ENCODE results near the gene SCGB3A1.

SCGB3A1 gene

DNA sequence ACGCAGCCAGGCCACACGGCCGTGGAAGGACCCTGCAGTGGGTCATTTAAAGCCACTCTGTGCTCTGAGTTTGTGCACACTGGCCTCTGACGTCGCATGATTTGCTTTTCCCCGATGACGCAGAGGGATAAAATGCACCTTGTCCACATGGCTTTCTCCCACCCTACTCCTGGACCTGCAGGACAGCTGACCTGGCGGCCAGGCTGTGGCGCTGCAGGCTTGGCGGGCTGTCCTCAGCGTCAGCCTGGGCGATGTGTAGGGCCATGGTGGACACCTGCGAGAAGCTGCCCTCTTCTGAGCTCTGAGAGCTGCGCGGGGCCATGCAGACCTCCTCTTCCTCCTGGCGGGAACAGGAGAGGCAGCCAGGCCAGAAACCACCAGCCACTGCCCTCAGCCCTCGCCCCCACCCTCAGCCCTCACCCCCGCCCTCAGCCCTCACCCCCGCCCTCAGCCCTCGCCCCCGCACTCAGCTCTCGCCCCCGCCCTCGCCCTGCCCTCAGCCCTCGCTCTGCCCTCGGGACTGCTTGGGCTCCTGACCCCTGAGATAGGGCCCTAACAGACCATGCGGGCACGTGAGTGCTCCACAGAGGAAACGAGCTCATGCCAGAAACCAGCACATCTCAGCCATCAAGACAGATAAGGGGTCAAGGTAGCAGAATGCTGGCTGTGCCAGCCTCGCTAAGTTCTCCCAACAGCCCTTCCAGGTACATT, 20.0 kb upstream of the SCGB3A1 start:
- no peak overlapping the region for H3K4me3 ChIP-seq (ENCODE audit: control insufficient read depth, low read depth, low read length)
- TF ChIP-seq, protein P1, sequence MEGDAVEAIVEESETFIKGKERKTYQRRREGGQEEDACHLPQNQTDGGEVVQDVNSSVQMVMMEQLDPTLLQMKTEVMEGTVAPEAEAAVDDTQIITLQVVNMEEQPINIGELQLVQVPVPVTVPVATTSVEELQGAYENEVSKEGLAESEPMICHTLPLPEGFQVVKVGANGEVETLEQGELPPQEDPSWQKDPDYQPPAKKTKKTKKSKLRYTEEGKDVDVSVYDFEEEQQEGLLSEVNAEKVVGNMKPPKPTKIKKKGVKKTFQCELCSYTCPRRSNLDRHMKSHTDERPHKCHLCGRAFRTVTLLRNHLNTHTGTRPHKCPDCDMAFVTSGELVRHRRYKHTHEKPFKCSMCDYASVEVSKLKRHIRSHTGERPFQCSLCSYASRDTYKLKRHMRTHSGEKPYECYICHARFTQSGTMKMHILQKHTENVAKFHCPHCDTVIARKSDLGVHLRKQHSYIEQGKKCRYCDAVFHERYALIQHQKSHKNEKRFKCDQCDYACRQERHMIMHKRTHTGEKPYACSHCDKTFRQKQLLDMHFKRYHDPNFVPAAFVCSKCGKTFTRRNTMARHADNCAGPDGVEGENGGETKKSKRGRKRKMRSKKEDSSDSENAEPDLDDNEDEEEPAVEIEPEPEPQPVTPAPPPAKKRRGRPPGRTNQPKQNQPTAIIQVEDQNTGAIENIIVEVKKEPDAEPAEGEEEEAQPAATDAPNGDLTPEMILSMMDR (conservative IDR thresholded peaks at IDR 0.05; ENCODE audit: control insufficient read depth, insufficient read depth, low read depth, low read length) = no peak
- no peak for DNase-seq (ENCODE audit: low read depth)

DNA sequence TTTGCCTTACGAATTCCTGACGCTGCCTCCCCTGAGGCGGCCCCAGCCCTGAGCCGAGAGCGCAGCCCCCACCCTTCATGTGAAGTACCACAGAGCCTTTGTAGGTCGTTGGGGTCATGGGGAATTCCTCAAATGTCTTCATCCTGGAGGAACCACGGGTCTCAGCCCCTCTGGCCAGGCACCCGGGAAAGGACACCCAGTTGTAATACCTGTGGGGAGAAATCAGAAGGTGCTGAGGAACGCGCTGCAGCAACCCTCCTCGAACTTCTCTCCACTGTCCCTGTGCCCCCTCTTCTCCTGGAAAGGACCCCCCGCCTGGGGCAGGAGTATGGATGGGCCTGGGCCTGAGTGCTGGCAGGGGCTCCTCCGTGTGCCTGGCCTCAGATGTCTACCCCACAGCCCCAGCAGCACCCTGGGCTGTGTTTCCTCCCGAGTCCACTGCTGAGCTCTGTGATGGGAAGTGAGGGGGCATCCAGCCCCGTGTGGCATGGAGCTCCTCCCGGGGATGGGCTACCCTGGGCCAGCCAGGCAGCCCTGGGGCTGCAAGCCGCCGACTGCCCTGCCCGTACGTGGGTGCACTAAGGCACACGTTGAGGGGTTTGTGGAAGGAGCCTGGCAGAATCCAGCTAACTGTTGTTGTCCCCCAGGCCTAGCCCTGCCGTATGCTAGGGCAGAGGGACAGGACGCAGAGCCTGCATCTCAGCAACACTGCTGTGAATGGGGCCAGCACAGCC, 18.7 kb upstream of the SCGB3A1 start:
- TF ChIP-seq, protein P1 (conservative IDR thresholded peaks at IDR 0.05; ENCODE audit: control insufficient read depth, insufficient read depth, low read depth, low read length) = no peak
- no peak overlapping the region for H3K4me3 ChIP-seq (ENCODE audit: control insufficient read depth, low read depth, low read length)
- no peak for DNase-seq (ENCODE audit: low read depth)

DNA sequence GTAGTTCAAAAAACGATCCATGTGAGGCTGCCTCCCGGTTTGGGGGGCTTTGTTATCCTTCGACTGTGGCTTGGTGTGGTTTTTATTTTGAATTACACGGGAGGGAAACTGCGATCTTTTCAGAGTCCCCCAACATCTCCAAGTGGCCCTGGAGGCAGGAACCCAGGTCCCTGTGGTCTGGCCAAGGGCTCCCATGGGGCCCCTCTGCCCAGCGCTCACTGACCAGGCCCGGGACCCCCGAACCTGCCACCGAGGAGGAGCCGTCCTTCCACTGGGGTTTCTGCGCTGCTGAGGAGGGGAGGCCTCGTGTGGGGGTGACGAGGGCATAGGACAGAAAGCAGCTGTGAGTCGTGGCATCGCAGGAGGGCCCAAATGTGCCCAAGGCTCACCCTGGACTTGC, 18.1 kb upstream of the SCGB3A1 start:
- no peak for DNase-seq (ENCODE audit: low read depth)
- TF ChIP-seq, protein P1 (conservative IDR thresholded peaks at IDR 0.05; ENCODE audit: control insufficient read depth, insufficient read depth, low read depth, low read length) = no peak

DNA sequence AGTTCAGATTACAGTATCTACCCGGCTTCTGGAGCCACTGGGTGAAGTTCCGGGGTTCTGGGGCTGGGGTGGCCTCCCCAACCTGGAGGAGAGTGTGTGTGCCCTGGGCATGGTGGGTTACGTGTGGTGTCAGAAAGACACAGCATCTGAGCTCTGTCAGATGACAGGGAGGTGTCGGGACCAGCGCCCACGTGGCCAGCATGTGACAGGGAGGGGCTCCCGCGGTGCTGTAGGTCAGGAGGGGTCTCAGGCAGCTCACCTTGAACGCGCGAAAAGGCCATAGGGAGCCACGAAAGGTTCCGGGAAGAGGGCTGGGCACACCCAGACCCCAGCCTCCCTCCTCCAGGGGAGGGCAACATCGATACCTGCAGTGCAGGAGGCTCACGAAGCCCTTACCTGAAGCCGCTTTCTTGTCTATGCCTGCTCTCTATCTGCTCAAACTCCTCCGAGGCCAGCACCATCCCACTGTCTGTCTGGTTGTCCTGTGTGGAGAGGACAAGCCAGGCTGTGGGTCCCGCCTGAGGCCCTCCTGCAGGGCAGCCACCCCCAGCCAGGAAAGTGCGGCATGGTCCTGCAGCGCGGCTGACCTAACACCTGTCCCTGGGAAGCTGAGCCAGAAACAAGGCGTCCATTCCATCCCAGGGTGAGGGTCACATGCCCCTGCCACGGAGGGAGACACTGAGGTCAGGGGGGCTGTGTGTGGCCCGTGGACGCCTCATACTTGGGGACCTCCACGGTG, 17.4 kb upstream of the SCGB3A1 start:
- TF ChIP-seq, protein P1 (conservative IDR thresholded peaks at IDR 0.05; ENCODE audit: control insufficient read depth, insufficient read depth, low read depth, low read length) = no peak
- DNase-seq (ENCODE audit: low read depth) = no peak
- H3K4me3 ChIP-seq (ENCODE audit: control insufficient read depth, low read depth, low read length) = no peak overlapping the region

More for the DNA sequence above, 18.1 kb upstream of the SCGB3A1 start:
- no peak overlapping the region for H3K4me3 ChIP-seq (ENCODE audit: control insufficient read depth, low read depth, low read length)

DNA sequence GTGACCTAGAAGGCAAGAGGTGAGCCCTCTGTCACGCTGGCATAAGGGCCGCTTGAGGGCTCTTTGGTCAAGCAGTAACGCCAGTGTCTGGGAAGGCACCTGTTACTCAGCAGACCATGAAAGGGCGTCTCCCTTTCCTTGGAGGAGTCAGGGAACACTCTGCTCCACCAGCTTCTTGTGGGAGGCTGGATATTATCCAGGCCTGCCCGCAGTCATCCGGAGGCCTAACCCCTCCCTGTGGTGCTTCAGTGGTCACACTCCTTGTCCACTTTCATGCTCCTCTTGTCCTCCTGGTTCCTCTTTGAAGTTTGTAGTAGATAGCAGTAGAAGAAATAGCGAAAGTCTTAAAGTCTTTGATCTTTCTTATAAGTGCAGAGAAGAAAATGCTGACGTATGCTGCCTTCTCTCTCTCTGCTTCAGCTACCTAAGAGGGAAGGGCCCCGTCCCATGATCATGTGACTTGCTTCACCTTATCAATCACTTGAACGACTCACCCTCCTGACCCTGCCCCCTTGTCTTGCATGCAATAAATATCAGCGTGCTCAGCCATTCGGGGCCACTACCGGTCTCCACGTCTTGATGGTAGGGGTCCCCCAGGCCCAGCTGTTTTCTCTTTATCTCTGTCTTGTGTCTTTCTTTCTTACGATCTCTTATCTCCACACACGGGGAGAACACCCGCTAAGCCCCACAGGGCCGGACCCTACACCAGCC, 16.7 kb upstream of the SCGB3A1 start:
- H3K4me3 ChIP-seq (ENCODE audit: control insufficient read depth, low read depth, low read length) = no peak overlapping the region
- DNase-seq (ENCODE audit: low read depth) = peak; percentile 7
- TF ChIP-seq, protein P1 (conservative IDR thresholded peaks at IDR 0.05; ENCODE audit: control insufficient read depth, insufficient read depth, low read depth, low read length) = no peak

DNA sequence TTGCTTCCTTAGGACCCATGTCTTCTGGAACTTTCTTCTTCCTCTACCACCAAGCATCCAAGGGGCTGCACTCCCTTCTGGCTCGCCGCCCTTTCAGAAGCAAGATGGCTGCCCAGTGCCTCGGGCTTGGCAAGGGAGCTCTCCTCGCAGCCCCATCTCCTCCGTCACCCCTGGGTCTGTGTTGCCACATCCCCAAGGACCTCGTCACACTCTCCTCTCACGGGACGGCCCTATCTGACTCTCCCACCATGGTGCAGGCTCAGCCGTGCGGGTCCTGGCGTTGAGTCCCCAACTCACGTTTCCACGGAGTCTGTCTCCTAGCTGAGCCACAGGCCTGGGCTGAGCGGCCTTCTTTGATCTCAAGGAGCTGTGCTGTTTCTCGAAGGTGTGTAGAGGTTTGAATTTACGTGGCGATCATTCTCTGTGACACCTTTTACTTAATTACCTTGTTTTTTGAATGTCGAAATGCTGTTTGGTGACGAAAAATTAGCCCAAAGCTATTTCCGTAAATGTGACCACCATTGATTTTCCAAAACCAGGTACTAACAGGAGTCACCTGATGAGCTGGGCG, 15.0 kb upstream of the SCGB3A1 start:
- TF ChIP-seq, protein P1 (conservative IDR thresholded peaks at IDR 0.05; ENCODE audit: control insufficient read depth, insufficient read depth, low read depth, low read length) = no peak
- no peak overlapping the region for H3K4me3 ChIP-seq (ENCODE audit: control insufficient read depth, low read depth, low read length)
- DNase-seq (ENCODE audit: low read depth) = no peak

Measured in fibroblast of mammary gland (primary cell).